CD4-positive, alpha-beta T cell treated with Interleukin-12 subunit alpha and Interleukin-12 subunit beta, for 1 hour (primary cell): ENCODE measurements around the gene DCDC2C.

ENCODE experiments used
- DNase-seq: peaks from one replicate; pipeline ENCODE4 v3.0.0-alpha.2; 2020

DCDC2C gene

GRCh38 chr2:3674066-3674845 is 29.1 kb upstream of the DCDC2C start:
- no peak for DNase-seq

- DNase-seq: no peak
These were observed 27.7 kb upstream of the DCDC2C start for GRCh38 chr2:3675687-3676086.

GRCh38 chr2:3677436-3677835 is 25.9 kb upstream of the DCDC2C start:
- DNase-seq: no peak

- no peak for DNase-seq
These were observed 25.2 kb upstream of the DCDC2C start for GRCh38 chr2:3678212-3678611.

- DNase-seq: no peak
These were observed 24.2 kb upstream of the DCDC2C start for GRCh38 chr2:3679180-3679579.

- no peak for DNase-seq
These were observed 23.6 kb upstream of the DCDC2C start for GRCh38 chr2:3679616-3680393.

GRCh38 chr2:3680548-3681345 is 22.6 kb upstream of the DCDC2C start:
- DNase-seq: no peak

- no peak for DNase-seq
These were observed 21.8 kb upstream of the DCDC2C start for GRCh38 chr2:3681625-3682024.

GRCh38 chr2:3682811-3683210 is 20.6 kb upstream of the DCDC2C start:
- no peak for DNase-seq

- no peak for DNase-seq
These were observed 19.5 kb upstream of the DCDC2C start for GRCh38 chr2:3683748-3684454.

- DNase-seq: no peak
These were observed 13.2 kb upstream of the DCDC2C start for GRCh38 chr2:3689998-3690748.

- DNase-seq: no peak
These were observed 11.0 kb upstream of the DCDC2C start for GRCh38 chr2:3692375-3692774.

- DNase-seq: no peak
These were observed 6.8 kb upstream of the DCDC2C start for GRCh38 chr2:3696545-3696944.

- DNase-seq: no peak
These were observed 2.3 kb upstream of the DCDC2C start for GRCh38 chr2:3701071-3701470.

- no peak for DNase-seq
These were observed 481 bp downstream of the DCDC2C start for GRCh38 chr2:3703757-3704355.

GRCh38 chr2:3704692-3705091 is 1.3 kb downstream of the DCDC2C start:
- no peak for DNase-seq

- no peak for DNase-seq
These were observed 2.4 kb downstream of the DCDC2C start for GRCh38 chr2:3705782-3706181.

GRCh38 chr2:3706892-3707291 is 3.5 kb downstream of the DCDC2C start:
- DNase-seq: no peak

- DNase-seq: no peak
These were observed 5.2 kb downstream of the DCDC2C start for GRCh38 chr2:3708576-3708975.

GRCh38 chr2:3709225-3709624 is 5.8 kb downstream of the DCDC2C start:
- DNase-seq: no peak

- no peak for DNase-seq
These were observed 9.0 kb downstream of the DCDC2C start for GRCh38 chr2:3712424-3712823.
